GM10266 (cell line): ENCODE data around the gene COMP.

Source experiments
- DNase-seq: peaks from one replicate; pipeline ENCODE4 v3.0.0; 2012; ENCODE audit errors: extremely low spot score
- CTCF ChIP-seq: IDR thresholded peaks from 2 replicates; pipeline ENCODE4 v1.5.1; 2012; ENCODE audit warnings: mild to moderate bottlenecking, low read depth; ENCODE audit not compliant: control insufficient read depth, insufficient read depth; ENCODE audit errors: missing control alignments

The COMP gene

DNA sequence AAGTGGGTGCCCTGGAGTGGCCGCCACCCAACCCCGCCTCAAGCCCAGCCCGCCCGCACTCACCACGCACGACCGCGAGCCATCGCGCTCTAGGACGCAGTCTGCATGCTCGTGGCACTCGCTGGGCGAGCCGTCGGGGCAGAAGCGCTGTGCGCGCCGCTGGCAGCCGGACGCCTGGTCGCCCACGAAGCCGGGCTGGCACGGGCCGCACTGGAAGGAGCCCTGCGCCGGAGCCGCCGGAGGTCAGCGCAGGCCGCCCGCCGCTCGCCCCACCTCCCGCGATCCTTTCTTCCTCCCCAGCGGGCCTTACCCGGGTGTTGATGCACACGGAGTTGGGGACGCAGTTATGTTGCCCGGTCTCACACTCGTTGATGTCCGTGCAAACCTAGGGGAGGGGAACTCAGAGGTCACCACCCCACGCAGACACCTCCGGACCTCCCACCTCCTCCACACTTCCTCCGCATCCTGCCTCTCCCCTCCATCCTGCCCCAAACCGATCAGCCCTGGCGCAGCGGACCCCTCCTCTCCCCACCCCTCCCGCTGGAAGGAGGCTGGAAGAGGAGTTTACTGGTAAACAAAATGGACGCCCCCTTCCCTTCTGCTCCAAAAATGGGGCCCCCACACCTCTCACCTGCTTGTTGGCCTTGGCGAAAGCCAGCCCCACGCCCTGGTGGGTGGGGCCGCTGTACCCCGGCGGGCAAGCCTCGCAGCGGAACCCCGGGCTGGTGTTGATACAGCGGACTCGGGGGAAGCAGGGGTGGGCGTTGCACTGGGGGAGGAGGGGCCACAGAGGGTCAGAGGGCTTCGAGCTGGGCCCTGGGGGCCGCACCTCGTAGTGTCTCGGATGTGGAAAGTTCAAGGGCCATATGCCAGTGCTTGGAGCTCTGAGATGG, 2.3 kb downstream of the COMP start:
- no peak for DNase-seq
- TF ChIP-seq CTCF = no peak

DNA sequence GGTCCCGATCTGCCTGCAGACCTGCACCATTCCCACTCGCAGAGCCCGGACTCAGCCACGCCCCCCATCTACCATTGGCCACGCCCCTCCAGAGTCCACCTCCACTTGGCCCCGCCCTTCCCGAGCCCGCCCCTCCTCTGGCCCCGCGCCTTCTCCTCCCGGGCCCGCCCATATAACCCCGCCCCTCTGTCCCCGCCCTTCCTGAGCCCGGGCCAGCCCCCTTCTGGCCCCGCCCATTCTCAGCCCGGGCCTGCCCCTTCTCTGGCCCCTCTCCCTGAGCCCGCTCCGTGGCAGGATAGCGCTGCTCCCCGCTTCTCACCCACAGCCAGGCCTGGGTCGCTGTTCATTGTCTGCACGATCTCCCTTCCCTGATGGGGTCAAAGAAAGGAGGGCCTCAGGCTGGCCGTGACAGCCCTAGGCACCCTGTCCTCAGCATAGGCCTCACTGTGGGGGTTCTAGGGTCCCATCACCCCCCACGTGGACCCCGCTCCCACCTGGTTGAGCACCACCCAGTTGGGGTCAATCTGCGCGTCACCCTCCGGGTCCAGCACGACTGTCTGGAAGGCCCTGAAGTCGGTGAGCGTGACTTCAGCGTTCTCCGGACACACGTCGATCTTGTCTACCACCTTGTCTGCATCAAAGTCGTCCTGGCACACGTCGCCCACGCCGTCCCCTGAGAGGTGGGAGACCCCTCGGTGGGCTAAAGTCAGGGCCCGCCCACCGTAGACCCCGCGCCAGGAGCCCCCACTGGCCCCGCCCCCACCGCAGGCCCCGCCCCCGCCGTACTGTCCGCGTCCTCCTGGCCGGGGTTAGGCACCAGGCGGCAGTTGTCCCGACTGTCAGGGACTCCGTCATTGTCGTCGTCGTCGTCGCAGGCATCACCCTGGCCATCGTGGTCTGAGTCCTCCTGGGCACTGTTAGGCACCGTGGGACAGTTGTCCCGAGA, 5.7 kb downstream of the COMP start:
- DNase-seq = peak; percentile 98
- TF ChIP-seq CTCF = no peak

DNA sequence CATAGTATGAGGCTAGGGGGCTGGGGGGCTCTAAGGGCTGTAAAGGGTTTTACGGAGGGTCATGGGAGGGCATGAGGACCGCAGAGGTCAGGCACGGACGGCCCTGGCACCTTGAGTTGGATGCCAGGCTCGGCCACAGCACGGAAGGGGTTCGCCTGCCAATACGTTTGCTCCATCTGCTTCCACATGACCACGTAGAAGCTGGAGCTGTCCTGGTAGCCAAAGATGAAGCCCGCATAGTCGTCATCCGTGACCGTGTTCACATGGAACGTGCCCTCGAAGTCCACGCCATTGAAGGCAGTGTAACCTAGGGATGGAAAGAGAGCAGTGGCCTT, 6.4 kb downstream of the COMP start:
- DNase-seq = no peak
- no peak for TF ChIP-seq CTCF

DNA sequence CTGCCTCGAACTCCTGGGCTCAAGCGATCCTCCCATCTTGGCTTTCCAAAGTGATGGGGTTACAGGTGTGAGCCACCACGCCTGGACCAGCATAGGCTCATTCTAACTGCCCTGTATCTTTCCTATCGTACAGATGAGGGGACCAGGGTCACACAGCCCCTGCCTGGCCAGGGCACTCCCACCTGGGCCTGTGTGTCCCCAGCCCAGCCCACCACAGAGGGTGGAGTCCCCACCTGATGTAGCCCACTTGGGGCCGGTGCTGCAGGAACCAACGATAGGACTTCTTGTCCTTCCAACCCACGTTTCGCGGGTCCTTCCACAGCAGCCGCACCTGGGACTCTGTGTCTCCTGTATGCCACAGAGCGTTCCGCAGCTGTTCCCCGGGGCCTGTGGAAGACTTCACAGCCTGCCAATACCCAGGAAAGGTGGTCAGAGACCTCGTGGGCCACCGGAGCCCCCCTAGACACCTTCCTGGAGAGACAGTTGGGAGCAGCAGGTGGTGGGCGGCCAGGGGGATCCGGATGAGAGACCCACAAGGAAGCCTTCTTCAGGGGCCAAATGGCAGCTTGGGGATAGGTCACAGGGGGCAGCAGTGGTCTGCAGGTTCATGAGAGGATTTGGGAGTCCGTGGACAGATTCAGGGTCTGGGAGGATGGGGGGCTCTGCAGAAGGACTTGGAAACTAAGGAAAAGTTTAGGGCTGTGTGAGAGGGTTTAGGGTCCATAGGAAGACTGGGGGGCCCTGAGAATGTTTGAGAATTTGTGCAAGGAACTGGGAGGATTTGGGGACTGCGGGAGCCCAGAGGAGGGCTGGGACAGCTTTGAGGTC, 6.9 kb downstream of the COMP start:
- DNase-seq = peak; percentile 25
- no peak for TF ChIP-seq CTCF

DNA sequence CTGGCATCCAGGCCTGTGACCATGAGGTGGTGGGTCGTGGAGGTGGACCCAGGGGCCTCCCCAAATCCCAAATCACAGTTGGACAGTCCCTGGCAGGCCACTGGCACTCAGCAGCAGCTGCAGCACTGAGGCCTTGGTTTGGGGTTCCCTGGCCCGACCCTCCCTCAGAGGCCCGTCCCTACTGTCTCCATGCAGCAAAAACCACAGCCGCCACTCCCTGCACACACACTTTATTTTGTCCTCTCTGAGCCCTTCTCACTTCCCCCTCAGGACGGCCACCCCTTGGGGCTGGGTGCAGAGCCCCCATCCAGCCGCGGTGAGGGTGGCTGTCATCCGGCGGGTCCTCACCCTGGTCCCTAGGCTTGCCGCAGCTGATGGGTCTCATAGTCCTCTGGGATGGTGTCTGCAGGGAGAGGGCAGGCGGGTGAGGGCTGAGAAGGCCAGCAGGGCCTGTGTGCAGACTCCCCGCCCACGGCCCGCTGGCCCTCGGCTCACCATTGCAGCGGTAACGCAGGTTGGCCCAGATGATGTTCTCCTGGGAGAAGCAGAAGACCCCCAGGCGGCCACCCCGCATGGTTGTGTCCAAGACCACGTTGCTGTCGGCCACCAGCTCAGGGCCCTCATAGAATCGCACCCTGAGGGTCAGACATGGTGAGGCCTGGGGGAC, 8.4 kb downstream of the COMP start:
- no peak for TF ChIP-seq CTCF
- peak; percentile 21 for DNase-seq

- no peak for TF ChIP-seq CTCF
- DNase-seq = no peak
Observed at GRCh38 chr19:18781885-18782527, 9.1 kb downstream of the COMP start.
